Measurements from ENCODE around the gene IPMK.
"Not testable (repeated sequence)": the region's sequence is repeated elsewhere in the genome, so short reads cannot be mapped to it uniquely, and the experiment has no call there.

IPMK gene

GRCh38 chr10:58266826-58267712 is 625 bp downstream of the IPMK start:
- no peak for DNase-seq (ENCODE audit: low read depth in 2 of 2)

DNA sequence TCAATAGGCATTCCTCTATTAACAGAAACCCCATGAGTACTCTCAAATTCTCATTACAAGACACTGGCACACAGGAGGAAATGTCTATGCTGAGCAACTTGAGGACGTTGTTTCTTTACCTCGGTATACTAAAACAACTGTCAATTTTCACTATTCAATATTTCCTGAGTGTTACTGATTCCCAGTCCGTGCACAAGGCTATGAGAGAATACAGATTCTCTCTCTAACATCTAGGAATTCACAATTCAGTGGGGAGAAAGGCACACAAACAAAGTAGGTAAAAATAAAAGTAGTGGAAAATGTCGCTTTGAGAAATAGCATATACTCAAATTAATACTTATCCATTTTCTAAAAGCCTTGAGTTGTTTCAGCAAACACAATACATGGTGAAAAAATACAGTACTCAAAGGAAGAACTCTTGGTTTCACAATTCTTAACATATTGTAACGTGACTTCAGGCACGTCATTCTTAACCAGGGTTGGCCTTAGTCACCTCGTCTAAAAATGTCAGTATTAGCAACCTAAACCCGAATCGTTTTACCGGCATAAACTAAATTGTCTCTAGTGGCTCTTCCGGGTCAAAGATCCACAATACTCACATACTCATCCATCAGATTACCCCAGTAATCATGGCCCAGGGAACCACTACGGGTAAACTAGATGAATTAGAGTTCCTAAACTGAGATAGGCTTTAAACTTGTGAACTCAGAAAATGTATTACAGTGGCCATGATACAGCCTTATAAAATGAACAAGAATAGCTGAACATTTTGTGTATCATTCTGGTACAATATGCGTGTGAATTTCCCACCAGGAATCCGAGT is 1.5 kb downstream of the IPMK start:
- DNase-seq (ENCODE audit: low read depth in 2 of 2): no peak

DNA sequence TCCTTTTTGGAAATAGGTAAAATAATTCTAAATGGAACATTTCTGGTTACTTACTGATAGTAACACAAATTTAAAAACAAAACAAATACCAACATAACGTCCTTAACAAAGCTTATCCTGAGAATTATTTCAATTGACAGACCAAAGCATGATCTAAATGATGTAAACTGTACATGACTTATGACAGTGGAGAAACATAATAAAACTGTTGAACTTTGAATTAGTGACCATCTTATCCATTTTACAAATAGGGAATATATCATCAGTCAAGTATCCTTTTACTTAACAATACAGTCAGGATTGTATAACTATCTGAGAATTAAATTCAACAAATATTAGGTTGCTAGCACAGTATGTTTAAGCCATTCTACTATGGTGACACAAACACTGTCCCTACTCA is 2.4 kb downstream of the IPMK start:
- DNase-seq (ENCODE audit: low read depth in 2 of 2): no peak

GRCh38 chr10:58264780-58265179 is 2.9 kb downstream of the IPMK start:
- DNase-seq (ENCODE audit: low read depth in 2 of 2): no peak

- no peak for DNase-seq (ENCODE audit: low read depth in 2 of 2)
Observed at GRCh38 chr10:58262766-58263165, 4.9 kb downstream of the IPMK start.

- no peak for DNase-seq (ENCODE audit: low read depth in 2 of 2)
Observed at GRCh38 chr10:58260334-58260733, 7.4 kb downstream of the IPMK start.

GRCh38 chr10:58258977-58259692 is 8.6 kb downstream of the IPMK start:
- no peak for DNase-seq (ENCODE audit: low read depth in 2 of 2)

GRCh38 chr10:58256013-58256780 is 11.5 kb downstream of the IPMK start:
- not testable (repeated sequence) for DNase-seq (ENCODE audit: low read depth in 2 of 2)

DNA sequence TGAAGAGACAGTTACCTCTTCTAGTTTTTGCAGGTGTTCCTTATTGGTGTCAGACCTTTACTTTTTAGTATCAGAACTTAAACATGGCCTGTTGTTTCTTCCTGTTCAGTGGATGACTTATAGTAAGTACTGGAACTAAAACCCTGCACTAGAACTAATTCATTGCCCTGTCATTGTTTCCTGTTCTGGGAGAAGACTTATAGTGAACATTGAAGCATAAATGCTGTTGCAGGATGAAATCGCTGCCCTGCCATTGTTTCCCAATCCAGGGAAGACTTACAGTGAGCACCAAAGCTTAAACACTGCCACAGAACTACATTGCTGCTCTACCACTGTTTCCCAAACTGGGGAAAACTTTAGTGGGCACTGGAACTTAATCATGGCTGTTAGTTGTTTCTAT is 13.1 kb downstream of the IPMK start:
- DNase-seq (ENCODE audit: low read depth in 2 of 2): no peak

DNA sequence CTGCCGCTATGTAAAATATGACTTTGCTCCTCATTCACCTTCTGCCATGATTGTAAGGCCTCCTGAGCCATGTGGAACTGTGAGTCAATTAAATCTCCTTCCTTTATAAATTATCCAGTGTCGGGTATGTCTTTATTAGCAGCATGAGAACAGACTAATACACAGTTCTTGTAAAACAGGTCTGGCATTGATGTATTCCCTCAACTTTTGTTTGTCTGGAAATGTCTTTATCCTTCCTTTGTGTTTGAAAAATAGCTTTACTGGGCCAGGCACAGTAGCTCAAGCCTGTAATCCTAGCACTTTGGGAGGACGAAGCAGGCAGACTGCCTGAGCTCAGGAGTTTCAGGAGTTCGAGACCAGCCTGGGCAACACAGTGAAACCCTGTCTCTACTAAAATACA is 14.5 kb downstream of the IPMK start:
- DNase-seq (ENCODE audit: low read depth in 2 of 2): no peak

- DNase-seq (ENCODE audit: low read depth in 2 of 2): not testable (repeated sequence)
Observed at GRCh38 chr10:58244666-58245065, 23.0 kb downstream of the IPMK start.

DNA sequence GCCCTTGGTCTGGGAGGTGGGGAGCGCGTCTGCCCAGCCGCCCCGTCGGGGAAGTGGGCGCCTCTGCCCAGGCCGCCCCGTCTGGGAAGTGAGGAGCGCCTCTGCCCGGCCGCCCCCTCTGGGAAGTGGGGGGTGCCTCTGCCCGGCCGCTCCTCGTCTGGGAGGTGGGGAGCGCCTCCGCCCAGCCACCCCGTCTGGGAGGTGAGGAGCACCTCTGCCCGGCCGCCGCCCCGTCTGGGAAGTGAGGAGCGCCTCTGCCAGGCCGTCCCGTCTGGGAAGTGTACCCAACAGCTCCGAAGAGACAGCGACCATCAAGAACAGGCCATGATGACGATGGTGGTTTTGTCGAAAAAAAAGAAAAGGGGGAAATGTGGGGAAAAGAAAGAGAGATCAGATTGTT is 23.5 kb downstream of the IPMK start:
- not testable (repeated sequence) for DNase-seq (ENCODE audit: low read depth in 2 of 2)

DNA sequence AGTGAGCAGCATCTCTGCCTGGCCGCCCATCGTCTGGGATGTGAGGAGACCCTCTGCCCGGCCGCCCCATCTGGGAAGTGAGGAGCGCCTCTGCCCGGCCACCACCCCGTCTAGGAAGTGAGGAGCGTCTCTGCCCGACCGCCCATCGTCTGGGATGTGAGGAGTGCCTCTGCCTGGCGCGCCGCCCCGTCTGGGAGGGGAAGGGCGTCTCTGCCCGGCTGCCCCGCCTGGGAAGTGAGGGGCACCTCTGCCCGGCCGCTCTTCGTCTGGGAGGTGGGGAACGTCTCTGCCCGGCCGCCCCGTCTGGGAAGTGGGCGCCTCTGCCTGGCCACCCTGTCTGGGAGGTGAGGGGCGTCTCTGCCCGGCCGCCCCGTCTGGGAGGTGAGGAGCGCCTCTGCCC is 23.9 kb downstream of the IPMK start:
- not testable (repeated sequence) for DNase-seq (ENCODE audit: low read depth in 2 of 2)

DNA sequence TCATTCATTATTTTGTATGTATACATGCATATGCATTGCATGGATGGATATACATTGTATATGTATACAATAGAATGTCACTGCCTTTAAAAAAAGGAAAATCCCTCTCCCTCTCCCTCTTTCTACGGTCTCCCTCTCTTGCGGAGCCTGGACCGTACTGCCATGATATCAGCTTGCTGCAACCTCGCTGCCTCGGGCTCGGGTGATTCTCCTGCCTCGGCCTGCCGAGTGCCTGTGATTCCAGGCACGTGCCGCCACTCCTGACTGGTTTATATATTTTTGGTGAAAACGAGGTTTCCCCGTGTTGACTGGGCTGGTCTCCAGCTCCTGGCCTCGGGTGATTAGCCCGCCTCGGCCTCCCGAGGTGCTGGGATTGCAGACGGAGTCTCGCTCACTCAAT is 24.4 kb downstream of the IPMK start:
- DNase-seq (ENCODE audit: low read depth in 2 of 2): no peak

DNA sequence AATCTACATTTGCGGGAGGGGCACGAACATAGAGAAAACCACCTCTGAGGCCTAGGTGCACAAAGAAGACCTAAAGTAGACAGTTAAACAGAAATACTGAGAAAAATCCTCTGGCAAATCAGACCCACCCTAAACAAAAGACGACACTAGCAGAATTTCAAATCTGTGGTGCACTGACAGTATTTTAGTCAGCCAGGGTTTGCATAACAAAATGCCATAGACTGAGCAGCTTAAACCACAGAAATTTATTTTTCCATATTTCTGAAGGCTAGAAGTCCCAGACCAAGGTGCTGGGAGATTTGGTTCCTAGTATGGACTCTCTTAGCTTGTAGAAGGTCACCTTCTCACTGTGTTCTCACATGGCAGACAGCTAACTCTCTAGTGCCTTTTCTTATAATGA is 26.3 kb downstream of the IPMK start:
- DNase-seq (ENCODE audit: low read depth in 2 of 2): no peak

DNA sequence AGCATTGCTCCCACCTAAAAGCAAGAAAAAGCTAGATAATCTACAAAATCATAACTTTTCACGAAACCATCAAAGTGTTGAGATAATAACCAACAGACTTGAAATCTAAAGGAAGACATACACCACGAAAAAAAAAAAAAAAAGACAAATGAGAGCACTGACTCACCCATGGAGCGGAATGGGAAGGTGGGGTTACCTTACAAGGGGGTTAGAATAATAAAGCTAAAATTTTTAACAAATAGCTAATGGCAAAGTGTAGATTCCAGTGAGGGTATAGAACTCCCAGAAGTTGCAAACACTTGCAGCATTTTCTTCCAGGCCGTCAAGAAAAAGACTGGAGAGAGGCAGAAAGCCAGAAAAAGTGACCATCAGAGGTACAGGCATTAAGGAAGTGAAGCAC is 27.2 kb downstream of the IPMK start:
- DNase-seq (ENCODE audit: low read depth in 2 of 2): no peak

DNA sequence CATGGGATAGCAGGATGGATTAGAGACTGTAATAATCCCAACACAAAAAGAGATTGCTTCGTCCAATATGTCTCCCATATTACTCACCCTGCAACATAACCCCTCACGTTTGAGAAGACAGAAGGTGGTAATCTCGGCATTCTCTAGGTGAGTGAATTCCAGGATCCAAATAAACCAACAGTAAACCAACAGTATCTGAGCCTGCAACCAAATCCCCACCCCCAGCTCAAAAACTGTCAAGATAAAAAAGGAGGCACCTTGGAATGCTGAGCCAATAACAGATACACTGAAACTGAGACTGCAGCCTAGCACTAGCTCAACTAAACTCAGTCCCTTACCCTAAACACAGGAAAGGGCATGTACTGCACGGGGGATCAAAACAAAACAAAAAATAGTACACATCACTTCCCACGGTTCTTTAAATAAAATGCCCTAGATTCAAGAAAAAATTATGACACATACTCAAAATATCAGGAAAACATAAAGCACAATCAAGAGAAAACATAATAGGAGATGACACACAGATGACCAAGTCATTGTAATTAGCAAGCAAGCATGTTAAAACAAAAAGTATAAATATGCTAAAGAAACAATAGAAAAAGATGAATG is 28.0 kb downstream of the IPMK start:
- DNase-seq (ENCODE audit: low read depth in 2 of 2): no peak

DNA sequence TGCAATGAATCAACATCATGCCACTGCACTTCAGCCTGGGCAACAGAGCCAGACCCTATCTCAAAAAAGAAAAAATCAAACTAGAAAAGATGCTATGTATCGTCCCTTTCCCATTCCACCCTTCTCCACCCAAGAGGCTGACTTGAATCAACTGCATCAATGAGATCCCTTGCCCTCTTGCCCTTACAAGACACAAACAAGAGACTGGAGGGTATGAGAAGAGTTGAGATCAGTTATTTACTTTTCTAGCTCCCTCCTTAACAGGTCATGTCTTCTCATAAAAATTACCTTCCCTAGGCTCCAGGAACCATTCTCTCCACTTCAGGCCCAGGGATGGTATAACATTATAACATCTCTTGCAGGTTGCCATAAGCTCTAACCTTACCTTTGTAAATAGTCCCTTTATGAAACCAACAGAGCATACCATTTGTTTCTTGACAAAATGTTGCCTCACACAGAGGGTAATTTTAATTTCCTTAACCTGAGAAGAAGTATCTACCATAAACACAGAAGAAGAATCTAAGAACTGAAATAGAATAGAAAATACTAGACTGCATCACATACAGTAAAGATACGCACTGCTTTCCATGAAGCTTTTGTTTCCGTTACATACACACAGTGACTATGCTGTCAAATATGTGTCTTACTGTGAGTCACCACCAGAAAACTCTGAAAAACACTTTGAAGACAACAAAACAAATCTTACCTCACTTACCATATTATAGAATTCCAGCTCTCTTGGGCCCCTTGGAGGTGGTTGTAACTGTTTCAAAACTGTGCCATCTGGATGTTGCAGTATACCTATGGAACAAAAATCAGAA is 30.5 kb downstream of the IPMK start:
- no peak for DNase-seq (ENCODE audit: low read depth in 2 of 2)

GRCh38 chr10:58229856-58230255 is 37.8 kb downstream of the IPMK start:
- DNase-seq (ENCODE audit: low read depth in 2 of 2): not testable (repeated sequence)

DNA sequence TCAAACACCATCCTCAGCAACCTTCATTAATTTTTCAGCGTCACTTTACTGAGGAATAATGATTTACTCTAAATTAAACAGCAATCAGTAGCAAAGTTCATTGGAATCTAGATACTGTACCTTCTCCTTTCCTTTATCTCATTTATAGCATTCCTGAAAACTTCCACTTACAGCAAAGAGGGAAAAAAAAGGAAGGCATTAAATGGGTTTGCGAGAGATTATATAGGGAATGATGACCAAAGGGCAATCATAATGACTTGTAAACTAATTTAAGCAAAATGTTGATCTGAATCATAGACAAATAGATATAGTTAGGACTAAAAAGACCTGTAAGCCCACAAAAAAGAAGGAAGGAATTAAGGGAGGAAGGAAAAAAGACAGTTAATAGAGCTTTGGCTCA is 42.0 kb downstream of the IPMK start:
- DNase-seq (ENCODE audit: low read depth in 2 of 2): no peak

Data from activated CD4-positive, alpha-beta T cell treated with anti-CD3 and anti-CD28 coated beads for 24 hours (primary cell).